ENCODE results near the gene SPOPL. TPM values are rescaled to one million over a fixed set of nuclear protein-coding genes. Genes with fewer than 3 reads are reported as not detected.

The SPOPL gene
- polyA plus RNA-seq, 2 of the 4 experiments (the other 2 are of a cell fraction), result 7.2 to 16.9 TPM

DNA sequence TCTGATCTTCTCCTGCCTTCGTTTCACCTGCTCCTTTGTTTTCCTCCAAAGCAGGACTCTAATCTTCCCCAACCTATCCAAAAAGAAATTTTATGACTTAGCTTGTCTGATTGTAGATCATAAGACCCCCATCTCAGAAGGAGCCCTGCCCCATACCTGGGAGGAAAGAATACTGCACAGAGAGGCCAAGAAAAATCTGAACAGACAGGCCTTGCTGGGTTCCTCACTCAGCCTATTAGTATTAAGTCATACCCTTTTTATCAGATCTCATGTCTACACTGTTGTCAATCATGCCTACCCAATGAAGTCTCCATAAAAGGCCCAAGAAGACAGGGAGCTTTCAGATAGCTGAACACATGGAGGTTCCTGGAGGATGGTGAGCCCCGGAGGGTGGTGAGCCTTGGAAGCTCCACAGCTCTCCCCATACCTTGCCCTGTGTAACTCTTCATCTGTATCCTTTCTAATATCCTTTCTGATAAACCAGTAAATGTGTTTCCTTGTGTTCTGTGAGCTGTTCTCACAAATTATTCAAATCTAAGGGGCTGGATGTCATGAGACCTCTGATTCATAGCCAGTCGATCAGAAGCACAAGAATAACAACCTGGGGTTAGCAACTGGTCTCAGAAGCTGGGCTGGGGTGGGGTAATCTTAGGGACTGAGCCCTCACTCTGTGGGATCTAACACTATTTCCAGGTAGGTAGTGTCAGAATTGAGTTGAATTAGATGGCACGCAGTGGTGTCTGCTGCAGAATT lies 108.8 kb downstream of the SPOPL start:
- Histone ChIP-seq H3K27ac (no peak overlapping the region), H3K9me3 (no peaks in the 10 kb centered on the region), H3K4me1 (0 out of 3 replicates have a peak, but pooled peaks cover 4% of the 10 kb centered on the region), H3K4me2 (no peak overlapping the region), H3K4me3 (no peak overlapping the region)
- DNase-seq (ENCODE audit: low read depth in 1 of 2, low spot score in 1 of 2) (no peak), FAIRE-seq (no peak), ATAC-seq (no peak)
- WGBS (ENCODE audit: missing lambda C conversion rate), result 76% methylated on average over 4 of the region's 4 CpGs
- ChIA-PET CTCF (no interaction called here), POLR2A (no interaction called here)
- TF ChIP-seq CHD4 (IDR thresholded peaks at IDR 0.05; ENCODE audit: borderline replicate concordance) (no peak), MAFK (IDR thresholded peaks at IDR 0.05; ENCODE audit: partially characterized antibody) (no peak), FOSL2 (IDR thresholded peaks at IDR 0.05) (no peak), FOSL2 (CRISPR knock-in tag; IDR thresholded peaks at IDR 0.05) (no peak), HOXA7 (CRISPR knock-in tag; IDR thresholded peaks at IDR 0.05) (no peak), KDM1A (IDR thresholded peaks at IDR 0.05; ENCODE audit: low read depth) (no peak), CBX2 (IDR thresholded peaks at IDR 0.05; ENCODE audit: borderline replicate concordance, low read depth) (no peak), RAD21 (conservative IDR thresholded peaks at IDR 0.05 in 1 of 2, IDR thresholded peaks at IDR 0.05 in 1 of 2) (no peak)
- TF ChIP-seq, protein P1, sequence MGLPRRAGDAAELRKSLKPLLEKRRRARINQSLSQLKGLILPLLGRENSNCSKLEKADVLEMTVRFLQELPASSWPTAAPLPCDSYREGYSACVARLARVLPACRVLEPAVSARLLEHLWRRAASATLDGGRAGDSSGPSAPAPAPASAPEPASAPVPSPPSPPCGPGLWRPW (IDR thresholded peaks at IDR 0.05), result no peak

DNA sequence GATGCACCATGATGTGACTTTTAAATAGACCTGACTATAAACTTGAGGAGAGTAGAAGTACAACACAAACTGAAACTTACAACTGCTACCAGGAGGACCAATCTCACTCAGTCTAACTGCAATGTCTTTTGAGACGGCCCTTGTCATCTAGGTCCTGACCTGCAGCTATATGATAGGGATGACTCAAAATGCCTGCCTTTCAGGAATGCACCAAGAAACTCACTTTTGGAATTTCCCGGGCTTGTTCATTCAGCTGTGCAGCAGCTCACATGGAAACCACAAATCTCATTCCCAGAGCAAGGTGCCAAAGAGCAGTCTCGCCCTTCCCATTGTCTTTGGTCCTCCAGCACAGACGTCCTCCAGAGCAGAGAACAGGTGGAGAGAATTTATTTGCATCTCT lies 113.7 kb downstream of the SPOPL start:
- ATAC-seq (peak; percentile 54 to 64; a peak in 4 of 6 replicates), FAIRE-seq (no peak), DNase-seq (ENCODE audit: low read depth in 1 of 2, low spot score in 1 of 2) (peak; percentile 14 to 17)
- Histone ChIP-seq H3K4me2 (peak overlapping the region; percentile 14; the same call in 1 of the 3 replicates), H3K4me1 (0 out of 3 replicates have a peak, but pooled peaks cover 4% of the 10 kb centered on the region), H3K27ac (no peak overlapping the region), H3K9me3 (no peaks in the 10 kb centered on the region), H3K4me3 (no peak overlapping the region)
- TF ChIP-seq NFE2L2 (conservative IDR thresholded peaks at IDR 0.05; ENCODE audit: low read length), result no peak
- no peak for TF ChIP-seq ZSCAN20 (CRISPR knock-in tag; IDR thresholded peaks at IDR 0.05)
- TF ChIP-seq, protein P2, sequence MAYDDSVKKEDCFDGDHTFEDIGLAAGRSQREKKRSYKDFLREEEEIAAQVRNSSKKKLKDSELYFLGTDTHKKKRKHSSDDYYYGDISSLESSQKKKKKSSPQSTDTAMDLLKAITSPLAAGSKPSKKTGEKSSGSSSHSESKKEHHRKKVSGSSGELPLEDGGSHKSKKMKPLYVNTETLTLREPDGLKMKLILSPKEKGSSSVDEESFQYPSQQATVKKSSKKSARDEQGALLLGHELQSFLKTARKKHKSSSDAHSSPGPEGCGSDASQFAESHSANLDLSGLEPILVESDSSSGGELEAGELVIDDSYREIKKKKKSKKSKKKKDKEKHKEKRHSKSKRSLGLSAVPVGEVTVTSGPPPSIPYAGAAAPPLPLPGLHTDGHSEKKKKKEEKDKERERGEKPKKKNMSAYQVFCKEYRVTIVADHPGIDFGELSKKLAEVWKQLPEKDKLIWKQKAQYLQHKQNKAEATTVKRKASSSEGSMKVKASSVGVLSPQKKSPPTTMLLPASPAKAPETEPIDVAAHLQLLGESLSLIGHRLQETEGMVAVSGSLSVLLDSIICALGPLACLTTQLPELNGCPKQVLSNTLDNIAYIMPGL (CRISPR knock-in tag; IDR thresholded peaks at IDR 0.05; ENCODE audit: borderline replicate concordance), result no peak
- CTCF ChIA-PET, result no interaction called here
- WGBS (ENCODE audit: missing lambda C conversion rate), result 21% methylated on average over 4 of the region's 4 CpGs
- POLR2A ChIA-PET, result no interaction called here

DNA sequence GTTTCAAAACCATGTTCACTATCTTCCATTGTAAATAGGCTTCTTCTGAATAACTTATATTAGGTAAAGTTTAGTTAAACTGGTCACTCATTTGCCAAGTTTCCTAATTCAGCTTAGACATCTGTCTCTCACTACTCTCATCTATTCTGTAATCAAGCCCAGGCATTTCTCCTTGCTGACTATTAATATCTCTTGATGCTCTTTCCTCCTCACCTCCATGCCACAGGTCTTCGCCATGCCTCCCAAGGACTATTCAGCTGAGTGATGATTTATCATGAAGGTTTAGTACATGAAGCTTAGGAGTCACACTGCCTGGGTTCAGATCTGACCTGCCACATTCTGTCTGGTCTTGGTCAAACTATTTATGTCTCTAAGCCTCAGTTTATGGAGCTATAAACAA lies 115.5 kb downstream of the SPOPL start:
- H3K4me2 ChIP-seq, result no peak overlapping the region
- ATAC-seq (no peak), FAIRE-seq (no peak), DNase-seq (ENCODE audit: low read depth in 1 of 2, low spot score in 1 of 2) (no peak)
- ChIA-PET CTCF (no interaction called here), POLR2A (no interaction called here)
- H3K9me3 ChIP-seq, result no peaks in the 10 kb centered on the region
- no peak overlapping the region for H3K27ac ChIP-seq
- H3K4me3 ChIP-seq, result no peak overlapping the region
- 65% methylated on average over 1 of the region's 1 CpG for WGBS (ENCODE audit: missing lambda C conversion rate)
- TF ChIP-seq CBX8 (IDR thresholded peaks at IDR 0.05) (no peak), EHMT2 (IDR thresholded peaks at IDR 0.05; ENCODE audit: low read depth) (no peak), MYC (IDR thresholded peaks at IDR 0.05; ENCODE audit: borderline replicate concordance, low read length) (no peak)
- 0 out of 3 replicates have a peak, but pooled peaks cover 4% of the 10 kb centered on the region for H3K4me1 ChIP-seq

DNA sequence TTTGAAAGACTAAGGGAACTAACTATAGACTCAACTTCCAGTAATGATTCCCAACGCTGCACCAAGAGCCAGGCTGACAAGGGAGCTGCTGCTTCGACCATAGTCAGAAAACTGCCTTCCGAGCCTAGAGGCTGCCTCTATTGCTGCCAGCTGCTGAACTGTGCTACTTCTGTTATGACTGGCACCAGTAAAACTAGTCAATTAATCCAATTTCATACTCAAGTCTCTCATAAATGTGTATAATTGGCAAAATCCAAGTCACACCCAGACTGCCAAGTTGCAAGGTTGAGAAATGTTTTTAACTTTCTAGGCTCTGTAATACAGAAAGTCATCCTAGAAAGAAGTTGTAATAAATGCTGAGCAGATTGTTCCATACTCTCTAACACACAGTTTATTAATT lies 117.4 kb downstream of the SPOPL start:
- ChIA-PET CTCF (interaction anchor here (1.1 kb wide), 1 partner anchor 12 kb away, joined by 3 read pairs; no protein-coding TSS in a partner anchor), POLR2A (no interaction called here)
- H3K27ac ChIP-seq, result no peak overlapping the region
- 0 out of 3 replicates have a peak, but pooled peaks cover 4% of the 10 kb centered on the region for H3K4me1 ChIP-seq
- H3K4me3 ChIP-seq, result no peak overlapping the region
- H3K9me3 ChIP-seq, result no peaks in the 10 kb centered on the region
- no peak for DNase-seq (ENCODE audit: low read depth in 1 of 2, low spot score in 1 of 2)
- no peak for FAIRE-seq
- WGBS (ENCODE audit: missing lambda C conversion rate), result 49% methylated on average over 3 of the region's 3 CpGs
- H3K4me2 ChIP-seq, result no peak overlapping the region
- no peak for ATAC-seq
- TF ChIP-seq HDAC2 (IDR thresholded peaks at IDR 0.05) (no peak), POLR2AphosphoS2 (conservative IDR thresholded peaks at IDR 0.05; ENCODE audit: low read length) (no peak), FOXS1 (CRISPR knock-in tag; IDR thresholded peaks at IDR 0.05) (no peak), RFX5 (IDR thresholded peaks at IDR 0.05) (no peak), EP300 (IDR thresholded peaks at IDR 0.05) (no peak), TP53 (CRISPR knock-in tag; IDR thresholded peaks at IDR 0.05) (no peak), RAD21 (conservative IDR thresholded peaks at IDR 0.05 in 1 of 2, IDR thresholded peaks at IDR 0.05 in 1 of 2) (no peak), MYC (IDR thresholded peaks at IDR 0.05; ENCODE audit: borderline replicate concordance, low read length) (no peak), RARB (CRISPR knock-in tag; IDR thresholded peaks at IDR 0.05) (no peak), SMC3 (IDR thresholded peaks at IDR 0.05) (no peak), RNF2 (IDR thresholded peaks at IDR 0.05; ENCODE audit: borderline replicate concordance, low read depth) (no peak), NFE2L2 (conservative IDR thresholded peaks at IDR 0.05; ENCODE audit: low read length) (no peak), FOSL2 (IDR thresholded peaks at IDR 0.05) (no peak), FOSL2 (CRISPR knock-in tag; IDR thresholded peaks at IDR 0.05) (no peak), FOSB (CRISPR knock-in tag; IDR thresholded peaks at IDR 0.05) (no peak), CBX8 (IDR thresholded peaks at IDR 0.05) (no peak), KDM5A (IDR thresholded peaks at IDR 0.05) (no peak)
- TF ChIP-seq, protein P3, sequence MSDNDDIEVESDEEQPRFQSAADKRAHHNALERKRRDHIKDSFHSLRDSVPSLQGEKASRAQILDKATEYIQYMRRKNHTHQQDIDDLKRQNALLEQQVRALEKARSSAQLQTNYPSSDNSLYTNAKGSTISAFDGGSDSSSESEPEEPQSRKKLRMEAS (IDR thresholded peaks at IDR 0.05), result no peak
- TF ChIP-seq, protein P2 (CRISPR knock-in tag; IDR thresholded peaks at IDR 0.05; ENCODE audit: borderline replicate concordance), result no peak
